Skeletal muscle cell (primary cell): ENCODE data around the gene TIMP3.

Experiments
- DNase-seq: peaks from one replicate; pipeline ENCODE4 v3.0.0-alpha.2; 2010; ENCODE audit warnings: low read depth
- H3K4me3 ChIP-seq: 2 replicates; pipeline ENCODE4 v1.5.1; 2011; ENCODE audit warnings: low read depth, mild to moderate bottlenecking, control low read depth, low read length, moderate library complexity

TIMP3 gene

GRCh38 chr22:32848226-32848625 lies 46.7 kb downstream of the TIMP3 start:
- DNase-seq, result no peak
- H3K4me3 ChIP-seq, result no peak overlapping the region

- no peak overlapping the region for H3K4me3 ChIP-seq
- no peak for DNase-seq
Observed at GRCh38 chr22:32849501-32849900, 48.0 kb downstream of the TIMP3 start.

GRCh38 chr22:32850157-32850556 lies 48.7 kb downstream of the TIMP3 start:
- no peak overlapping the region for H3K4me3 ChIP-seq
- no peak for DNase-seq

- DNase-seq, result no peak
- H3K4me3 ChIP-seq, result no peak overlapping the region
Observed at GRCh38 chr22:32850591-32851517, 49.3 kb downstream of the TIMP3 start.

GRCh38 chr22:32852395-32853251 lies 51.1 kb downstream of the TIMP3 start:
- no peak for DNase-seq
- H3K4me3 ChIP-seq, result no peak overlapping the region

- H3K4me3 ChIP-seq, result no peak overlapping the region
- DNase-seq, result no peak
Observed at GRCh38 chr22:32853662-32854061, 52.2 kb downstream of the TIMP3 start.

- H3K4me3 ChIP-seq, result no peak overlapping the region
- DNase-seq, result no peak
Observed at GRCh38 chr22:32854351-32854804, 52.9 kb downstream of the TIMP3 start.

GRCh38 chr22:32855045-32855756 lies 53.7 kb downstream of the TIMP3 start:
- no peak for DNase-seq
- H3K4me3 ChIP-seq, result no peak overlapping the region

- H3K4me3 ChIP-seq, result no peak overlapping the region
- DNase-seq, result no peak
Observed at GRCh38 chr22:32858121-32858703, 56.7 kb downstream of the TIMP3 start.

GRCh38 chr22:32858957-32859356 lies 57.5 kb downstream of the TIMP3 start:
- no peak for DNase-seq
- no peak overlapping the region for H3K4me3 ChIP-seq

- H3K4me3 ChIP-seq, result no peak overlapping the region
- DNase-seq, result no peak
Observed at GRCh38 chr22:32859743-32860142, 58.2 kb downstream of the TIMP3 start.

GRCh38 chr22:32861330-32861729 lies 59.8 kb downstream of the TIMP3 start:
- no peak for DNase-seq
- H3K4me3 ChIP-seq, result no peak overlapping the region

- no peak for DNase-seq
- H3K4me3 ChIP-seq, result no peak overlapping the region
Observed at GRCh38 chr22:32862083-32862482, 60.6 kb downstream of the TIMP3 start.

- no peak overlapping the region for H3K4me3 ChIP-seq
- no peak for DNase-seq
Observed at GRCh38 chr22:32862936-32863661, 61.6 kb downstream of the TIMP3 start.

GRCh38 chr22:32864041-32864440 lies 62.5 kb downstream of the TIMP3 start:
- no peak overlapping the region for H3K4me3 ChIP-seq
- DNase-seq, result no peak

GRCh38 chr22:32864596-32864995 lies 63.1 kb downstream of the TIMP3 start:
- no peak overlapping the region for H3K4me3 ChIP-seq
- no peak for DNase-seq

- DNase-seq, result no peak
- no peak overlapping the region for H3K4me3 ChIP-seq
Observed at GRCh38 chr22:32866953-32867352, 65.4 kb downstream of the TIMP3 start.

- no peak for DNase-seq
- no peak overlapping the region for H3K4me3 ChIP-seq
Observed at GRCh38 chr22:32868946-32869345, 67.4 kb downstream of the TIMP3 start.

- H3K4me3 ChIP-seq, result no peak overlapping the region
- DNase-seq, result no peak
Observed at GRCh38 chr22:32870474-32870873, 69.0 kb downstream of the TIMP3 start.
